K562 (cell line): ENCODE data around the gene YPEL3. TPM values are rescaled to one million over a fixed set of nuclear protein-coding genes. Genes with fewer than 3 reads are reported as not detected.

Source experiments
- ATAC-seq: fragments of 200-7000 bp; cut with Tn5 transposase; 3 replicates; pipeline ENCODE4 v1.9.1; 2020; ENCODE audit warnings: moderate library complexity
- BruUV-seq: library from RNA; stranded (reverse); fragments of 400-500 nt; replicated peaks from 2 replicates; lab custom pipeline; 2021; lab: Mats Ljungman, UMichigan
- CTCF ChIA-PET: fragments of 300-600 bp; formaldehyde crosslinking; extraction: SDS; loops from one replicate; lab custom pipeline; 2021; ENCODE audit warnings: low intra/inter-chr PET ratio; lab: Yijun Ruan, JAX
- POLR2A ChIA-PET: fragments of 300-600, 350-650 bp; sonication (Branson Sonifier 250); formaldehyde crosslinking; extraction: SDS; loops from one replicate; lab custom pipeline; 2021; ENCODE audit warnings: antibody characterized with exemption, inconsistent platforms; lab: Yijun Ruan, JAX
- DNase-seq, 4 experiments: peaks; one replicate each; pipeline versions ENCODE4 v3.0.0 to v3.0.0-alpha.2; 2011 to 2018; ENCODE audit warnings: low spot score in 3 of 4, mixed read lengths in 3 of 4; ENCODE audit errors: extremely low read depth in 1 of 4
- FAIRE-seq: peaks from 2 replicates; lab custom pipeline; 2011; peaks lifted over from hg19 to GRCh38; lab: Jason Lieb, UNC
- H2AFZ ChIP-seq: 2 replicates; pipeline ENCODE4 v1.6.0; 2011; ENCODE audit warnings: low read depth, low read length, control low read depth, inconsistent platforms
- H3K27ac ChIP-seq: fragments of 200-600 bp; 3 replicates; pipeline ENCODE4 v1.8.0; 2011; ENCODE audit warnings: low read depth, mild to moderate bottlenecking, control low read depth, inconsistent platforms, low read length, moderate library complexity, mixed read lengths; ENCODE audit errors: extremely low read depth
- H3K27me3 ChIP-seq, 2 experiments: fragments of 300-600 bp in 1 of 2; 2 replicates in 1 of 2; 3 replicates in 1 of 2; pipeline versions ENCODE4 v1.6.0 to v1.8.0; 2011; ENCODE audit warnings: inconsistent platforms in 2 of 2, low read length in 2 of 2, mild to moderate bottlenecking in 1 of 2, mixed read lengths in 1 of 2, moderate library complexity in 1 of 2; ENCODE audit not compliant: control insufficient read depth in 2 of 2, insufficient read depth in 2 of 2
- H3K36me3 ChIP-seq: fragments of 300-600 bp; 3 replicates; pipeline ENCODE4 v1.8.0; 2011; ENCODE audit warnings: mild to moderate bottlenecking, low read length, inconsistent platforms; ENCODE audit not compliant: control insufficient read depth, insufficient read depth
- H3K4me1 ChIP-seq, 2 experiments: fragments of 200-600 bp in 1 of 2; replicated peaks in 1 of 2; 2 replicates in 1 of 2; 3 replicates in 1 of 2; pipeline versions ENCODE4 v1.5.1 to v1.8.0; 2011; ENCODE audit warnings: inconsistent platforms in 2 of 2, low read length in 2 of 2, mild to moderate bottlenecking in 1 of 2, mixed read lengths in 1 of 2, moderate library complexity in 1 of 2; ENCODE audit not compliant: control insufficient read depth in 2 of 2, insufficient read depth in 2 of 2
- H3K4me2 ChIP-seq: 2 replicates; pipeline ENCODE4 v1.6.1; 2011; ENCODE audit warnings: low read length, control low read depth, inconsistent platforms, mixed read lengths; ENCODE audit not compliant: insufficient read depth
- H3K4me3 ChIP-seq: fragments of 200-600 bp; sonication (generic), shearing (Covaris generic); 2 replicates; pipeline ENCODE4 v1.5.1; 2016; ENCODE audit warnings: control low read depth, inconsistent platforms
- H3K79me2 ChIP-seq: fragments of 200-600 bp; 3 replicates; pipeline ENCODE4 v1.8.0; 2011; ENCODE audit warnings: low read length, inconsistent platforms; ENCODE audit not compliant: control insufficient read depth, insufficient read depth
- H3K9ac ChIP-seq, 2 experiments: 2 replicates each; pipeline versions ENCODE4 v1.6.0 to v1.6.1; 2011; ENCODE audit warnings: low read depth in 2 of 2, low read length in 2 of 2, control low read depth in 1 of 2, inconsistent platforms in 1 of 2, mild to moderate bottlenecking in 1 of 2, mixed read lengths in 1 of 2; ENCODE audit not compliant: insufficient read depth in 1 of 2
- H3K9me1 ChIP-seq: one replicate; pipeline ENCODE4 v1.6.0; 2011; ENCODE audit warnings: inconsistent platforms, mild to moderate bottlenecking, low read length, moderate library complexity; ENCODE audit not compliant: control insufficient read depth, insufficient read depth
- H3K9me3 ChIP-seq: replicated peaks from 2 replicates; pipeline ENCODE4 v1.5.1; 2011; ENCODE audit warnings: low read depth, low read length, inconsistent platforms; ENCODE audit not compliant: control insufficient read depth, insufficient read depth
- H4K20me1 ChIP-seq: replicated peaks from 2 replicates; pipeline ENCODE4 v1.6.1; 2011; ENCODE audit warnings: low read length, inconsistent platforms, mixed read lengths; ENCODE audit not compliant: control insufficient read depth, insufficient read depth
- CC2D1A ChIP-seq: fragments of 450-650 bp; IDR thresholded peaks from 2 replicates; pipeline ENCODE4 v1.6.1; 2017; ENCODE audit warnings: mild to moderate bottlenecking
- ETS2 ChIP-seq: IDR thresholded peaks from 2 replicates; pipeline ENCODE4 v1.6.1; 2016; ENCODE audit warnings: borderline replicate concordance, missing genetic modification characterization, mild to moderate bottlenecking, moderate library complexity, missing compliant biosample characterization; ENCODE audit not compliant: poor library complexity, severe bottlenecking
- GTF2F1 ChIP-seq: IDR thresholded peaks from 2 replicates; pipeline ENCODE4 v1.6.1; 2011; ENCODE audit warnings: low read depth, low read length, improper control_type of control experiment
- HOXB6 ChIP-seq: fragments of 250-450 bp; sonication (Bioruptor Pico); IDR thresholded peaks from 2 replicates; pipeline ENCODE4 v1.5.1; 2022; ENCODE audit warnings: mild to moderate bottlenecking, borderline replicate concordance
- MEF2D ChIP-seq: conservative IDR thresholded peaks from 2 replicates; pipeline ENCODE4 v1.6.1; 2016; ENCODE audit warnings: low read depth, missing genetic modification characterization, missing compliant biosample characterization
- PHTF2 ChIP-seq: fragments of 250-450 bp; sonication (Bioruptor Pico); IDR thresholded peaks from 2 replicates; pipeline ENCODE4 v1.5.0; 2021; ENCODE audit warnings: mild to moderate bottlenecking
- PTTG1 ChIP-seq: fragments of 450-650 bp; IDR thresholded peaks from 2 replicates; pipeline ENCODE4 v1.6.1; 2016; ENCODE audit warnings: low read depth, mild to moderate bottlenecking, missing genetic modification characterization, missing compliant biosample characterization
- PURB ChIP-seq: sonication (generic); formaldehyde crosslinking; IDR thresholded peaks from 2 replicates; pipeline ENCODE4 v1.9.0; 2021; ENCODE audit warnings: low read depth, mild to moderate bottlenecking, missing genetic modification reagents
- RAD21 ChIP-seq, 2 experiments: fragments of 250-450 bp in 1 of 2; fragments of 450-650 bp in 1 of 2; sonication (Bioruptor Pico) in 1 of 2; formaldehyde crosslinking in 1 of 2; IDR thresholded peaks in 1 of 2; conservative IDR thresholded peaks in 1 of 2; 2 replicates each; pipeline versions ENCODE4 v1.4.0 to v1.8.0; 2020 to 2022; ENCODE audit warnings: mild to moderate bottlenecking in 2 of 2, moderate library complexity in 1 of 2
- SRSF3 ChIP-seq: fragments of 200-400 bp; formaldehyde crosslinking; IDR thresholded peaks from 2 replicates; pipeline ENCODE4 v1.6.1; 2016; ENCODE audit warnings: mild to moderate bottlenecking, low read length, moderate library complexity; ENCODE audit not compliant: insufficient read depth
- ZNF76 ChIP-seq: fragments of 250-450 bp; sonication (Bioruptor Pico); IDR thresholded peaks from 2 replicates; pipeline ENCODE4 v1.4.0; 2020; ENCODE audit warnings: mild to moderate bottlenecking, moderate library complexity, borderline replicate concordance
- WGBS: fragments of 100-300 bp; shearing (Covaris generic); methylation state at CpG from one replicate; pipeline ENCODE4 v1.1.6; 2016; ENCODE audit warnings: low coverage, mixed read lengths; ENCODE audit not compliant: insufficient coverage; ENCODE audit errors: missing lambda C conversion rate; 5-methylcytosine and 5-hydroxymethylcytosine counted together
- in situ Hi-C: fragments of 300-500 bp; cut with MboI; formaldehyde crosslinking; loops from 4 replicates; pipeline ENCODE4 v1.15.0; 2018; ENCODE audit warnings: inconsistent platforms, mixed read lengths
- intact Hi-C: fragments of 100-400 bp; cut with micrococcal nuclease; formaldehyde crosslinking; loops from 2 replicates; pipeline ENCODE4 v1.14.2; 2022
- polyA plus RNA-seq, 8 experiments: library from polyadenylated mRNA; depleted of rRNA in 4 of 8; stranded (reverse) in 5 of 8; unstranded in 3 of 8; fragments of >200 nt; fragmentation: Nextera tagmentation in 2 of 8; fragmentation: Illumina TruSeq in 1 of 8; extraction: Ambion mirVana in 2 of 8; extraction: Trizol in 1 of 8; gene quantifications; 2 replicates each; pipeline versions ENCODE4 v1.2.1 to v1.2.3, GENCODE V29; 2011 to 2014; ENCODE audit warnings: inconsistent platforms in 1 of 8, missing spikeins in 1 of 8
- total RNA-seq, 7 experiments: library from RNA; depleted of rRNA in 6 of 7; stranded (reverse); fragments of >200 nt in 6 of 7; fragmentation: Illumina TruSeq in 2 of 7; extraction: Trizol in 2 of 7; gene quantifications; 2 replicates each; pipeline versions ENCODE4 v1.2.1 to v1.2.3, GENCODE V29; 2011 to 2021; ENCODE audit warnings: low replicate concordance in 1 of 7
- TF ChIP-seq, protein P1 (sequence below): fragments of 200-800 bp; sonication (Bioruptor generic); IDR thresholded peaks from 2 replicates; pipeline ENCODE4 v1.6.1; 2017; ENCODE audit warnings: missing genetic modification characterization, missing compliant biosample characterization
- TF ChIP-seq, protein P2 (sequence below), 3 experiments: IDR thresholded peaks in 2 of 3; conservative IDR thresholded peaks in 1 of 3; 2 replicates each; pipeline ENCODE4 v1.5.1; 2011 to 2012; ENCODE audit warnings: low read length in 3 of 3, mild to moderate bottlenecking in 3 of 3, control low read depth in 2 of 3, improper control_type of control experiment in 1 of 3, inconsistent platforms in 1 of 3, low read depth in 1 of 3, mixed read lengths in 1 of 3, moderate library complexity in 1 of 3; ENCODE audit not compliant: insufficient read depth in 2 of 3
- TF ChIP-seq, protein P3 (sequence below): fragments of 450-650 bp; formaldehyde crosslinking; IDR thresholded peaks from 2 replicates; pipeline ENCODE4 v1.4.0; 2020; ENCODE audit warnings: mild to moderate bottlenecking, moderate library complexity

YPEL3 gene
- total and polyA plus RNA-seq, 9 of the 15 experiments (the other 6 are each of a cell fraction or from before 2014, with no cell fraction given): 0.41 to 15.0 (median 2.9) TPM

DNA sequence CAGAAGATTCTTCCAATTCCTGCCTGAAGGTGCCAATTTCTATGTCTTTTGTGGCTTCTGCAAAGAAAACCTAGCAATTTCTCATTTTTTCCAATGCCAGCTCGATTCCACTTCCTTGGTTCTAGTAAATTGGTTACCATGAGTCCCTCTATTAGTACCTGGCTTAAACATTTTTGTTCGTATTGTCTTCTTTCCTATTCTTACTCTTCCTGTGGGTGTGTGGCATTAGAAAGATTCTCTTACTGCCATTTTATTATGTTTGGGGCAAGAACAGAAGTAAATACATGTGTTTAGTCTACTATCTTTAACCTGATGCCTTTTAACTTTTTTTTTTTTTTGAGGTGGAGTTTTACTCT is 47.3 kb upstream of the YPEL3 start (continued):
- TF ChIP-seq SRSF3 (no peak), HOXB6 (CRISPR knock-in tag) (no peak), MEF2D (tag) (no peak)
- TF ChIP-seq, protein P1, sequence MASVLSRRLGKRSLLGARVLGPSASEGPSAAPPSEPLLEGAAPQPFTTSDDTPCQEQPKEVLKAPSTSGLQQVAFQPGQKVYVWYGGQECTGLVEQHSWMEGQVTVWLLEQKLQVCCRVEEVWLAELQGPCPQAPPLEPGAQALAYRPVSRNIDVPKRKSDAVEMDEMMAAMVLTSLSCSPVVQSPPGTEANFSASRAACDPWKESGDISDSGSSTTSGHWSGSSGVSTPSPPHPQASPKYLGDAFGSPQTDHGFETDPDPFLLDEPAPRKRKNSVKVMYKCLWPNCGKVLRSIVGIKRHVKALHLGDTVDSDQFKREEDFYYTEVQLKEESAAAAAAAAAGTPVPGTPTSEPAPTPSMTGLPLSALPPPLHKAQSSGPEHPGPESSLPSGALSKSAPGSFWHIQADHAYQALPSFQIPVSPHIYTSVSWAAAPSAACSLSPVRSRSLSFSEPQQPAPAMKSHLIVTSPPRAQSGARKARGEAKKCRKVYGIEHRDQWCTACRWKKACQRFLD (CRISPR knock-in tag): no peak

DNA sequence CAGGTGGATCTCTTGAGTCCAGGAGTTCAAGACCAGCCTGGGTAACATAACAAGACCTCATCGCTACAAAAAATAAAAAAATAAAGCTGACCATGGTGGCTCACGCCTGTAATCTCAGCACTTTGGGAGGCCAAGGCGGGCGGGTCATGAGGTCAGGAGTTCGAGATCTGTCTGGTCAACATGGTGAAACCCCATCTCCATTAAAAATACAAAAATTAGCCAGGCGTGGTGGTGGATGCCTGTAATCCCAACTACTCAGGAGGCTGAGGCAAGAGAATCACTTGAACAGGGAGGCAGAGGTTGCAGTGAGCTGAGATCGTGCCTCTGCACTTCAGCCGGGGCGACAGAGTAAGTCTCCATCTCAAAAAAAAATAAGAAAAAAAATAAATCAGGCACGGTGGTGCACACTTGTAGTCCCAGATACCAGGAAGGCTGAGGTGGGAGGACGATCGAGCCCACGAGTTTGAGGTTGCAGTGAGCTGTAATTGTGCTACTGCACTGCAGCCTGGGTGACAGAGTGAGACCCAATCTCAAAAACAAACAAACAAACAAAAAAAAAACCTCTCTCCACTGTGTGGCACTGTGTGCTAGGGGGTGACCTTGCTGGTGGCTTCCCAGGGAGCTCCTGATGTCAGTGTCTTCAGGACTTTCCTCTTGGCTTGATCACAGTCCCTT is 46.8 kb upstream of the YPEL3 start:
- ChIA-PET POLR2A (interaction anchor here (0.6 kb wide), 2 partner anchors 14 to 36 kb away, joined by 3 to 4 read pairs; no protein-coding TSS in a partner anchor), CTCF (interaction anchor here (0.5 kb wide), 1 partner anchor 336 kb away, joined by 3 read pairs; no protein-coding TSS in a partner anchor)
- no peaks in the 10 kb centered on the region for H3K36me3 ChIP-seq
- intact Hi-C loops (no loop called here), in situ Hi-C loops (loop anchor here (25.0 kb wide), 1 partner anchor 681 kb away; the partner anchor contains the start of genes BOLA2, SLX1B and SULT1A4)
- no peak overlapping the region for H3K27ac ChIP-seq
- WGBS: 47% methylated on average over 13 of the region's 13 CpGs
- DNase-seq: peak in 2 of 4 experiments; percentile 42 to 50
- FAIRE-seq: peak; percentile 85
- peaks cover 6 to 7% of the 10 kb centered on the region in 2 experiments; a peak in 4 of 5 replicates for H3K4me1 ChIP-seq
- H3K27me3 ChIP-seq: no peaks in the 10 kb centered on the region
- ATAC-seq: peak; percentile 90
- no peak overlapping the region for H3K4me3 ChIP-seq
- no peaks in the 10 kb centered on the region for H4K20me1 ChIP-seq
- no TSS peak for BruUV-seq
- no peaks in the 10 kb centered on the region for H3K9me3 ChIP-seq
- H3K4me2 ChIP-seq: no peak overlapping the region
- H3K9me1 ChIP-seq: no peaks in the 10 kb centered on the region
- no peak overlapping the region for H3K9ac ChIP-seq
- no peaks in the 10 kb centered on the region for H3K79me2 ChIP-seq
- no peak overlapping the region; the same call in 1 of the 2 replicates for H2AFZ ChIP-seq
- TF ChIP-seq CC2D1A: 0 out of 2 replicates have a peak, but pooled peaks have one; percentile 40
- no peak for TF ChIP-seq ZNF76 (CRISPR knock-in tag)
- peak; percentile 42 to 69 for TF ChIP-seq RAD21 (CRISPR knock-in tag; conservative IDR thresholded peaks at IDR 0.05 in 1 of 2, IDR thresholded peaks at IDR 0.05 in 1 of 2)
- no peak for TF ChIP-seq GTF2F1
- TF ChIP-seq, protein P2, sequence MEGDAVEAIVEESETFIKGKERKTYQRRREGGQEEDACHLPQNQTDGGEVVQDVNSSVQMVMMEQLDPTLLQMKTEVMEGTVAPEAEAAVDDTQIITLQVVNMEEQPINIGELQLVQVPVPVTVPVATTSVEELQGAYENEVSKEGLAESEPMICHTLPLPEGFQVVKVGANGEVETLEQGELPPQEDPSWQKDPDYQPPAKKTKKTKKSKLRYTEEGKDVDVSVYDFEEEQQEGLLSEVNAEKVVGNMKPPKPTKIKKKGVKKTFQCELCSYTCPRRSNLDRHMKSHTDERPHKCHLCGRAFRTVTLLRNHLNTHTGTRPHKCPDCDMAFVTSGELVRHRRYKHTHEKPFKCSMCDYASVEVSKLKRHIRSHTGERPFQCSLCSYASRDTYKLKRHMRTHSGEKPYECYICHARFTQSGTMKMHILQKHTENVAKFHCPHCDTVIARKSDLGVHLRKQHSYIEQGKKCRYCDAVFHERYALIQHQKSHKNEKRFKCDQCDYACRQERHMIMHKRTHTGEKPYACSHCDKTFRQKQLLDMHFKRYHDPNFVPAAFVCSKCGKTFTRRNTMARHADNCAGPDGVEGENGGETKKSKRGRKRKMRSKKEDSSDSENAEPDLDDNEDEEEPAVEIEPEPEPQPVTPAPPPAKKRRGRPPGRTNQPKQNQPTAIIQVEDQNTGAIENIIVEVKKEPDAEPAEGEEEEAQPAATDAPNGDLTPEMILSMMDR (IDR thresholded peaks at IDR 0.05 in 2 of 3, conservative IDR thresholded peaks at IDR 0.05 in 1 of 3; ENCODE audit: insufficient read depth in 2 of 3, low read depth in 1 of 3, low read length in 3 of 3): peak; percentile 51 to 78 (median 54)
- TF ChIP-seq PTTG1 (tag): no peak
- no peak for TF ChIP-seq ETS2
- TF ChIP-seq PURB (CRISPR knock-in tag): no peak
- no peak for TF ChIP-seq PHTF2 (CRISPR knock-in tag)
- TF ChIP-seq, protein P3, sequence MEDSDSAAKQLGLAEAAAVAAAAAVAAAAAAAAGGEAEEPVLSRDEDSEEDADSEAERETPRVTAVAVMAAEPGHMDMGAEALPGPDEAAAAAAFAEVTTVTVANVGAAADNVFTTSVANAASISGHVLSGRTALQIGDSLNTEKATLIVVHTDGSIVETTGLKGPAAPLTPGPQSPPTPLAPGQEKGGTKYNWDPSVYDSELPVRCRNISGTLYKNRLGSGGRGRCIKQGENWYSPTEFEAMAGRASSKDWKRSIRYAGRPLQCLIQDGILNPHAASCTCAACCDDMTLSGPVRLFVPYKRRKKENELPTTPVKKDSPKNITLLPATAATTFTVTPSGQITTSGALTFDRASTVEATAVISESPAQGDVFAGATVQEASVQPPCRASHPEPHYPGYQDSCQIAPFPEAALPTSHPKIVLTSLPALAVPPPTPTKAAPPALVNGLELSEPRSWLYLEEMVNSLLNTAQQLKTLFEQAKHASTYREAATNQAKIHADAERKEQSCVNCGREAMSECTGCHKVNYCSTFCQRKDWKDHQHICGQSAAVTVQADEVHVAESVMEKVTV (CRISPR knock-in tag): 0 out of 2 replicates have a peak, but pooled peaks have one; percentile 14
